HG03565 (cell line): ENCODE measurements around the gene ZNHIT3.

Experiments used
- ATAC-seq: cut with Tn5 transposase; IDR thresholded peaks from one replicate; pipeline ENCODE4 v1.9.1; 2021; ENCODE audit warnings: mild to moderate bottlenecking, moderate library complexity; ENCODE audit not compliant: unreplicated experiment

Gene ZNHIT3

GRCh38 chr17:36545077-36545464 is 58.6 kb downstream of the ZNHIT3 start:
- no peak for ATAC-seq
